ENCODE data around the gene TBC1D17.

DNA sequence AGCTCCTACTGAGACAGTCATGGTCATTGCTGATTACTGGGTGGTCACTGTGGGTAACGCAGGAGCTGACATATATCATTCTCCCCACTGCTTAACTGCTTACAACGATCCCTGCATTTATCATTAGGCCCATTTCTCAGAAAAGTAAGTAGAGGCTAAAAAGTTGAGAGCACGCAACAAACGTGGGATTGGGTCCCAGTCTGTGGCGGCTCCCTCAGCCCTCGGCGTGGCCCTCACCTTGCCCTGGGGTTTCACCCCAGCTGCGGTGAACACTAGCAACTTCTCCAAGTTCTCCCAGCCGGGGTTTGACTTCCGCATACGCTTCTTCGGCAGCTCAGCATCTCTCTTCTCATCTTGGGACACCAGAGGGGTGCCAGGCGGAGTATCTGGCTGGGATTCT lies 12.6 kb upstream of the TBC1D17 start:
- TF ChIP-seq CTCF (IDR thresholded peaks at IDR 0.05) (no peak), POLR2A (IDR thresholded peaks at IDR 0.05) (no peak)
